ENCODE data around the gene ANKRD33B.

- no peak for TF ChIP-seq CTCF (IDR thresholded peaks at IDR 0.05)
- TF ChIP-seq POLR2A (IDR thresholded peaks at IDR 0.05): no peak
Measured at GRCh38 chr5:10520706-10521105, 43.2 kb upstream of the ANKRD33B start.
